Lower leg skin (tissue), 3 donors: ENCODE data around the gene DLG5.

ENCODE experiments used
- CTCF ChIP-seq, 3 donors: fragments of 450-650 bp; IDR thresholded peaks; one replicate each; pipeline ENCODE4 v1.5.1; 2016; ENCODE audit warnings: antibody characterized with exemption in 3 of 3, mild to moderate bottlenecking in 3 of 3, moderate library complexity in 2 of 3
- POLR2A ChIP-seq, 2 donors: fragments of 450-650 bp; IDR thresholded peaks; one replicate each; pipeline ENCODE4 v1.6.1; 2016 to 2017; ENCODE audit warnings: antibody characterized with exemption in 2 of 2, mild to moderate bottlenecking in 1 of 2, moderate library complexity in 1 of 2

GRCh38 chr10:77771851-77772250 is 154.7 kb downstream of the DLG5 start:
- TF ChIP-seq POLR2A (IDR thresholded peaks at IDR 0.05) (no peak), CTCF (IDR thresholded peaks at IDR 0.05) (no peak)
